HG02759 (cell line): ENCODE measurements around the gene RLN1.
A peak's percentile ranks its signal among the peaks of the same experiment; 100 is the strongest.
"Not testable (repeated sequence)": the region's sequence is repeated elsewhere in the genome, so short reads cannot be mapped to it uniquely, and the experiment has no call there.

ENCODE experiments used
- ATAC-seq: cut with Tn5 transposase; IDR thresholded peaks from one replicate; pipeline ENCODE4 v1.9.1; 2021; ENCODE audit warnings: mild to moderate bottlenecking, moderate library complexity; ENCODE audit not compliant: unreplicated experiment

RLN1 gene

DNA sequence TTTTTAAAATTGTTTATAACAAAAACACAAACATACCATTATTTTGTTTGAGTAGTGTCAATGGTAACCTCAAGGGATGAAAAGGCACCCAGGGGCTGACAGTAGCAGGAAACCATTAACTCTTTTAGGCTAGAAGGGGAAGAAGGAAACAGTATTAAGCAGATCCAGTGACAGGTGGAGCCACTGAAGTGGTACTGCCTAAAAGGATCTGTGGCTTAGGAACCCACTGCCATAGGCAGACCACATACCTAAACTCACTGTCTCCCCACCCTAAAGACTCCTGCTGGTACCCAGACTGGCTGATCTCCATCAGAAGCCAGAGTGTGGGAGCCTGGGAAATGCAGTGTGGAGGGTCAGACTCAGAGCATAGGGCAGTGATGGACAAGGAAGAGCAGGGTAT lies 13.5 kb downstream of the RLN1 start:
- no peak for ATAC-seq

DNA sequence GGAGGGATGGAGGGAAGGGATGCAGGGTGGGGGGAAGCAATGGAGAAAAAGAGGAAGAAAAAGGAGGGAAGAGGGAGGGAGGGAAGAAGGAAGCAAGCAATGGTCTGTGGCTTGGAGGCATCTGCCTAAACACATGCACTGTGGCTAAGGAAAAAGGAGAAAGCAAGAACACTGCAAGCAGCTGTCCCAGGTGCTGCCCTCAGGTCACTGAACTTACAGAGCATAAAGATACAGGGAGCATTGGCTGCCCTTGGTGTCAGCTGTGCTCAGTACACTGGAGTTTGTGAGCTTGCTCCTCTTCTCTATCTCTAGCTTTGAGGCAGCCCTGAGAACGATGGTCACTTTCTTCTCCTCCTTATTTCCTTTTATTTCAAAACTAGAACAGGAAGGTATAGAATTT lies 18.1 kb downstream of the RLN1 start:
- ATAC-seq = not testable (repeated sequence)

DNA sequence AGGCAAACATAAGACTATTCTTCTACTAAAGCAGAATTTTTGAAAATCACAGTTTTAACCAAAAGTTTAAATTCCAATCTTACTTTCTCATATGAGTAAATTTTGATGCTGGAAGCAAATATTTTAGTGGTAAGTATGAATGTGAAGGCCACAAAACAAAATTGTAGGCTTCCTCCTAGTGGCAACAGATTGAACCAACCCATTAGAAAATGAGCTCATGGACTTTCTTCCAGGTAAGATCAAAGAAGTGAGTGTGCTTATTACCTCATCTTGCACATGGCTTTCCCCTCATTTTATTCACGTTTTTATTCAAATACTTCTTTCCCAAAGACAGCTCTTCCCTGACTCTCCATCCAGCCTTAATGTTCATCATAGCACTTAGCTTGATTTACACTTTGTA lies 18.6 kb downstream of the RLN1 start:
- no peak for ATAC-seq

DNA sequence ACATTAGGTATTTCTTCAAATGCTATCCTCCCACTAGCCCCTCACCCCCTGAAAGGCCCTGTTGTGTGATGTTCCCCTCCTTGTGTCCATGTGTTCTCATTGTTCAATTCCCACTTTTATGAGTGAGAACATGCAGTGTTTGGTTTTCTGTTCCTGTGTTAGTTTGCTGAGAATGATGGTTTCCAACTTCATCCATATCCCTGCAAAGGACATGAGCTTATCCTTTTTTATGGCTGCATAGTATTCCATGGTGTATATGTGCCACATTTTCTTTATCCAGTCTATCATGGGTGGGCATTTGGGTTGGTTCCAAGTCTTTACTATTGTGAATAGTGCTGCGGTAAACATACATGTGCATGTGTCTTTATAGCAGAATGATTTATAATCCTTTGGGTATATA lies 23.3 kb downstream of the RLN1 start:
- ATAC-seq = not testable (repeated sequence)

DNA sequence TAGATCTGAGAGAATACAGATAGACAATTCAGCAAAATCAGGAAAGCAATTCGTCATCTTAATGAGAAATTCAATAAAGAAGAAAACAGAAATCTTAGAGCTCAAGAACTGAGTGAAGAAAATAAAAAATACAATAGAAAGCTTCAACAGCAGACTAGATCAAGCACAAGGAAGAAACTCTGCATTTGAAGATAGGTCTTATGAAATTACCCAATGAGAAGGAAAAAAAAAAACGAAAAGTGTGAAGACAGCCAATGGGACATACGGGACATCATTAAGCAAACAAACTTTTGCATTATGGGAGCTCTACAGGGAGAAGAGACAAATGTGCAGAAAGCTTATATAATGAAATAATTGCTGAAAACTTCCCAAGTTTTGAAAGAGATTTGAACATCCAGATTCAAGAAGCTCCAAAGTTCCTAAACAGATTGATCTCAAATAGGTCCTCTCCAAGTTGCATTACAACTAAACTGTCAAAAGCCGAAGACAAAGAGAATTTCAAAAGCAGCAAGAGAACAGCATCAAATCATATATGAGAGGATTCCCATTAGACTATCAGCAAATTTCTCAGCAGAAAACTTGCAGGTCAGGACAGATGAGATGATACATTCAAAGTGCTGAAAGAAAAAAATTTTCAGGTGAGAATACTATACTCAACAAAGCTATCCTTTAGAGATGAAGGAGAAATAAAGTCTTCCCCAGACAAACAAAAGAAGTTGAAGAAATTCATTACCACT lies 24.3 kb downstream of the RLN1 start:
- ATAC-seq = no peak

DNA sequence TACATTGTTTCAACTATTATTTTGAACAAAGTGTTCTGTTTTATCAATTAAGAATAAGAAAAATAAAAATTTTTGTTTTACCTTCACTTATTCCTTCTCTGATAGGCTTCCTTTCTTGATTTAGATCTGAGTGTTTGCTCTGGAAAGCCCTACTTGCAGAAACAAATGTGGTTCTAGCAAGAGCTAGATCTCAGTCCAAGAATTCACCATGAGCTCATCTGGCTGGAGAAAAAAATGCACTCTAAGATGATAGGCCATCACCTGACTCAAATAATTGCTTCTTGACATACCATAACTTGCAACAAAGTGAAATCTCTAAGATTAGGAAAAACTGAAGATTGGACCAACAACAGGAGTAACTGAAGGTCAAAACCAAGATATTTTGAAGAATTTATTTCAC lies 28.8 kb downstream of the RLN1 start:
- ATAC-seq = no peak

DNA sequence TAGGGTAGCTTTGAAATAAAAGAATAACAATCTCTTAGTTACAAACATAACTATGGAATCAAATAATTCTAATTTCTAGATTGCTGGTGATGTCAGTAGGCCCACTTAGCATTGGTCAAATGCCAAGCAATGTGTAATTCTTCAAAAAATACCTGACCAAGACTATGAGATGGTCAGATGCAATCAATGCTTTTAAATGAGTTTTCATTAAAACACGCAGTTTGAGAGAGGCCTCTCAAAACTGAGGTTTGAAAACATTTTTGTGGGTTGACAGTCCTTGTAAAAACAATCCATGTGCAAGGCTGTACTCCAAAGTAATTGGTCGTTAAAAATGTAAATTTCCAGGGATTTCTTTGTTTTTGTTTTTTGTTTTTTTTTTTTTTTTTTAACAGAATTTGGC lies 33.9 kb downstream of the RLN1 start:
- ATAC-seq = no peak

DNA sequence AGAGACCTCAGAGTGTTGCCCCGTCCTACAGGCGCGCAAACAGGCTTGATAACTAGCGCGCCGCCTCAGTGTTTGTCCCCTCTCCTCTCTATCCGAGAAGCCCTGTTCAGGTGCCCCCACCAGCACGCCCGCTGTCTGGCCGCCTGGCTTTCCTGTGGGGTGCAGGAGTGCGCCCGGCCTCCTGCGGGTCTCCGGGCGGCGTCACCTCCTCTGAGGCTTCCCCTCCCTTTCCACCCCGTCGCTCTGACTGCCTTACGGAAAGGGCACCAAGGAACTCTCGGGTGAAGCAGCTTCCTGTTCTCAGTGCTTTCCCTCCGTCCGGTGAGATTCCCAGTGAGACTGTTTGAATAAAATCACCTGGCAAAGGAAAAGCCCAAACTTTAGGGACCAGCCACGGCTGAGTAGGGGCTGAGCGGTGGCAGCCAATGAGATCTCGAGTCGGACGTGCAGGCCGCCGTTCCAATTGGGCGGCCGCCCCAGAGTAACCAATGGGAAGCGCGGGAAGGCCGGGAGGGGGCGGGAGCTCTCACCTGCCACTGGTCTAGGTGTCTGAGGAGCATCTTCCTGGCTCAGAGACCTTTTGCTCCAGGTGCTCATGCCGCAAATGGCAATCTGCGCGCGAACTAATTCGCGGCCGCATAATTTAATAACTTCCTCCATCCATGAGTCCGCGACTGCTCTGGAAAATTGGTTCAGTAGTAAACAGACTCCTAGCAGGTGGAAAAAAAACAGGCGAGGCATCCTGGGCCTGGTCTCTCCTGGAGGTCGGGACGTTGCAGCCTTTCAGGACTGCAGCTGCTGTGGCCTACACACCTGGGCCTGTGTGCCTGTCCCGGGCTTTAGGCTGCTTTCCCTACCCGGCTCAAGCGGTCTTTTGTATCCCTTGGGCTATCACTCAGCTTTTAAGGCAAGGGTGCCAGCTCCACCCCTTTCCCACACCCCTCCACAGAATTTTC lies 35.6 kb downstream of the RLN1 start, which contains the start of gene RLN2:
RLN2 (minus strand) TSS at position 877 of the 956 bp plus-strand sequence; CDS start at position 741, 136 bp downstream.
- peak; percentile 100 for ATAC-seq

DNA sequence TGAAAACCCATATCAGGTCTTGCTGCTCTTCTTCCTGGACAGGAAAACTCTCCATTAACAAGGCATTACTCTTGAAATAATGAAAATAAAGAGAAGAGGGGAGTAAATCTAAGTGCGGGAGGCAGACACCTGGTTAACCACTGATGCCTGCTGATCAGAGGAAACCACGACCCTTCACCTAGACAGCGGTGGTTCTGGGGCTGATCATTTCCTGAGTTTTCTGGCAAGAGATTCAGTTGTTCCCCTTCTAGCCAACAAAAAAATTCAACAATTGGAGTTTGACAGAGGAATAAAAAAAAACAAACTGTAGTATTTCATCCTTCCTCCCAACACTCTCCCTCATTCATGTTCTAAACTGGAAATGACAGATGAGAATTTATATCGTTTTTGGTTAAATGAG lies 38.1 kb downstream of the RLN1 start:
- no peak for ATAC-seq

DNA sequence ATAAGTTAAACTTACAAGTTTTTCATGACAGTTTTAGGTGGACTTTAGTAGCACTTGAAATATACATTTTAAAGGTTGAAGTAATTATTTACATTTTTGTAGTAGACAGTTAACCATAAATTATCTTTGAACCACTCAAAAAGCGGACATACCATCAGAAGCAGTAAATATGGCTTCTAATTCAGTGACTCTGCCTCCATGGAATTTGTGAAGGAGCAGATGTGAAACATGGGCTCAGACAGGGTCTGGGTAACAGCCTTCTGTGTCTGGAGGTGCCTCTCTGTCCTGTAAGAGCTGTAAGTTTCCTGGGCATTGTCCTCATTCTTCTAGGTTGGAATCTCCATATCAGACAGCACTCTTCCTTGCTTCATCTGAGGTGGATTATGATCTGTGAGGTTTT lies 47.5 kb downstream of the RLN1 start:
- no peak for ATAC-seq

DNA sequence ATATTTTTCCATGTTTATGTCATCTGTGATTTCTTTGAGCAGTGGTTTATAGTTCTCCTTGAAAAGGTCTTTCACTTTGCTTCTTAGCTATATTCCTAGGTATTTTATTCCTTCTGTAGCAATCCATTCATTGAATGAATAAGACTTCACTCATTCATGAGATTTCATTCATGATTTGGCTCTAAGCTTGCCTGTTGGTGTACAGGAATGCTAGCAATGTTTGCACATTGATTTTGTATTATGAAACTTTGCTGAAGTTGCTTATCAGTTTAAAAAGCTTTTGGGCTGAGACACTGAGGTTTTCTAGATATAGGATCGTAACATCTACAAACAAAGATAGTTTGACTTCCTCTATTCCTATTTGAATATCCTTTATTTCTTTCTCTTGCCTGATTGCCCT lies 51.1 kb downstream of the RLN1 start:
- ATAC-seq = no peak

DNA sequence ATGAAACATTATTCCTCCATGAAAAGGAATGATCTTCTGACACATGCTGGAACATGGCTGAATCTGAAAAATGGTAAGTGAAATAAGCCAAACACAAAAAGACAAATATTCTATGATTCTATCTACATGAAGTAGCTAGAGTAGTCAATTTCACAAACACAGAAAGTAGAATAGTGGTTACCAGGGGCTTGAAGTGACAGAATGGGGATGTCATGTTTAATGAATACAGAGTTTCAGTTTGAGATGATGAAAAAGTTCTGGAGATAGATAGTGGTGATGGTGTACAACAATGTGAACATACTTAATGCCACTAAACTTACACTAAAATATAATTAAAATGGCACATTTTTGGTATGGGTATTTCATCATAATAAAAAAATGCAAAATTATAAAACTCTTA lies 53.4 kb downstream of the RLN1 start:
- no peak for ATAC-seq
